Bone marrow (tissue), 2 donors: ENCODE measurements around the gene MAPK1IP1L.

ENCODE experiments used
- DNase-seq, 2 donors: peaks; one replicate each; lab custom pipeline; 2025; lab: John Stamatoyannopoulos, UW

MAPK1IP1L gene

DNA sequence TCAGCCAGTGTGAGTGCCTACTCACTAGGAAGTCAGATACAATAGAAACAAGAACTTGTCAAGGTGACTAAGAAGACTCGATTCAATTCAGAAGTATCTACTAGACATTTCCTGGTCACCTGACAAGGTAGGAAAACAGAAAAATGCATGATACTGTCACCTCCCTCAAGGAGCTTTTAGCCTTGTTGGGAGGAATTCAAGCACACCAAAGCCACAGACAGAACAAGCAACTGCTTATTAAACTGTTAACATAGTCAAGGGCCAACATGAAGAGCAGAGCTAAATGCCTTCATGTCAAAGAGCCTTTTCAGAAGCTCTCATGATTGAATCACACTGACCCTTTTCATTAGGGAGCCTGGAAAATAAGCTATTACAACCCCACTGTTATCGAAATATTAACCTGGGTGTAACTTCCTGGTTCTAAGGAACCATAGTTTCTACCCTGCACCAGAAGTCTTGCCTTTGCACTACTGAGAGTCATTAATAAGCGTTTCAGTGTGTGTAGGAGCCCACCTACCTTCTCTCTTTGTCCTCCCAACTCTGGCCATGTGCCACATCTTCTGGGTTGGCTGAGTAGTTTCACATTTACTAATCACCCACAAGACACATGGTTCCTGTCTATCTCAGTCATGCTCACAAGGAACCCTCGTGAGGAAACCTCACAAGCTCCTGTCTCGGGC is 46.6 kb downstream of the MAPK1IP1L start:
- peak in 1 of 2 donors; percentile 38 for DNase-seq

DNA sequence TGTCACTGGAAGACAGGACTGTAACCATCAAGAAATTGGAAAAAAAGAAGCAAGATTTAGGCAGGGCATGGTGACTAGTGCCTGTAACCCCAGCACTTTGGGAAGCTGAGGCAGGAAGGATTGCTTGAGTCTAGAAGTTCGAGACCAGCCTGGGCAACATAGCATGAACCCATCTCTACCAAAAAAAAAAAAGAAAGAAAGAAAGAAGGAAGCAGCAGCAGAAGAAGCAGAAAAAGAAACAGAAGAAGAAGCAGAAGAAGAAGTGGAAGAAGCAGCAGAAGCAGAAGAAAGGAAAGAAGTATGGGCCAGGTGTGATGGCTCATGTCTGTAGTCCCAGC is 47.1 kb downstream of the MAPK1IP1L start:
- no peak for DNase-seq

DNA sequence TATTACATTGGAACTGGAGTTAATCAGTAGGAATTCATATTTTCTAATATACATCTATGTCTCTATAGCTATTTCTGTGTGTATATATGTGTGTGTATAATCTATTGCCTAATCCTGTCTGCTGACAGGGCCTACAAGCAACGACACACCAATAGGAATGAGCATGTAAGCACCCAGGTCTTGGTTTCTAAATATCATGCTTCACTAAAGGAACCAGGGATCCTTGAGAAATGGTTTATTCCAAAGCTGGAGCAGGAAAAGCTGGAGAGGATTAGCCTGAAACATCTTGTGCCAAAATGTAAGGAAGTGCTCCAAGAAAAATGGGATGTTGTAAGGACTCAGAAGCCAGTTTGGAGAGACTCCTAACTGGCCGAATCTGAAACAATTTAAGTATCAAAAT is 48.3 kb downstream of the MAPK1IP1L start:
- no peak for DNase-seq

DNA sequence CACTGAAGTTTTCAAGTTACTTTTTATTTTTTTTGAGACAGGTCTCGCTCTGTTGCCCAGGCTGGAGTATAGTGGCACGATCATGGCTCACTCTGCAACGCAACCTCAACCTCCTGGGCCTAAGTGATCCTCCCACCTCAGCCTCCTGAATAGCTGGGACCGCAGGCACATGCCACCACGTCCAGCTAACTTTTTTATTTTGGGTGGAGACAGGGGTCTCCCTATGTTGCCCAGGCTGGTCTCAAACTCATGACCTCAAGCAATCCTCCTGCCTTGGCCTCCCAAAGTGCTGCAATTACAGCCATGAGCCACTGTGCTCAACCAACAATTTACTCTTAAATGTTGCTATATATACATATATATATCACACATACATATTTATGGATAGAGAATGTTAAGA is 50.3 kb downstream of the MAPK1IP1L start:
- DNase-seq, result no peak

DNA sequence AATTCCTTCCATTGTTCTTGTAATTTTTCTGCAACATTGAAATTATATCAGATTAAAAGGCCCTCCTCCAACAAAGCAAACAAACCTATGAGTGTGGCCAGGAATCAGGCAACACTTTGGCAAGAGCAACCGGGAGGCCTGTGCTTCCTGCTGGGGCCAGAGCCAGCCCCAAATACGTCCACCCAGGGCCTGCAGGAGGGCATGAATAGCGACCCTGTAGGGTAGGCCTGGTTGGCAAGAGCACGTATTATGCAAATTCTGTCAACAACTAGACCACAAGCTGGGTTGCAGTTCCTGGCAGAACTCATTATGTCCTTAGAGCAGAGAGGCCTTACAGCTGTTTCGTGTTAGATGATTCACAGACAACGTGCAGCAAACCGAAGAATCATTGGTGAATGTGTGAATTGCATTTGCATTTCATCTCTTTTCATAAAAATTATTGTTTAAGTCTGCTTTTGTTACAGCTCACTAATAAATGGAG is 50.7 kb downstream of the MAPK1IP1L start:
- DNase-seq, result peak in 1 of 2 donors; percentile 26

DNA sequence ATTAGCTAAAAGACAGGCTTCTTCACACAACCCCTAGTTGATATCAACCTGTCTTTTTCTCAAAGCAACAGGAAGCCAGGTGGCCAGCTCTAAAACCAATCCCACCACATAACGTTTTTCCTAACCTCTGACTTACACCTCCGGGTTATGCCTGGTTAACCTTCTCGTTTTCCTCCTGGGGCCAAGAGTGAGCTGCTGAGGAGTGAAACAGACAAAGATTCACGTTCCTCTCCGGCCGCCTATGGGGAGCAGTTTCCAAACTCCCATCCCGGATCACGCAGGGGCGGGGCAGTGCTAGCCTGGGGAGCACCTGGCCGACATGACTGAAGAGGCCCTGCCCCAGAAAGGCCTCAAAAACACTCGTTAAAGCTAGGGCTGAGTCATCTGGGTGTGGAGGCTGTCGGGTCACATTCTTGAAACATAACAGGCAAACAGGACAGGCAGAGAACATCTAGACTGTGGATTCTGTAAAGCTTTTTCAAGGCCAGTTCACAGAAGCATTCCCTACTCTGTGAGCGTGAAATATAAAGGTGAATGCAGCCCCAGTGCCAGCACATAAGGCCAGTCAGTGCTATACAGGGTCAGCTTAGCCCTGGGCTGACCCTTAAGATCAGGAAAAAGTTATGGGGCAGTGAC is 51.7 kb downstream of the MAPK1IP1L start:
- peak in 1 of 2 donors; percentile 17 for DNase-seq

DNA sequence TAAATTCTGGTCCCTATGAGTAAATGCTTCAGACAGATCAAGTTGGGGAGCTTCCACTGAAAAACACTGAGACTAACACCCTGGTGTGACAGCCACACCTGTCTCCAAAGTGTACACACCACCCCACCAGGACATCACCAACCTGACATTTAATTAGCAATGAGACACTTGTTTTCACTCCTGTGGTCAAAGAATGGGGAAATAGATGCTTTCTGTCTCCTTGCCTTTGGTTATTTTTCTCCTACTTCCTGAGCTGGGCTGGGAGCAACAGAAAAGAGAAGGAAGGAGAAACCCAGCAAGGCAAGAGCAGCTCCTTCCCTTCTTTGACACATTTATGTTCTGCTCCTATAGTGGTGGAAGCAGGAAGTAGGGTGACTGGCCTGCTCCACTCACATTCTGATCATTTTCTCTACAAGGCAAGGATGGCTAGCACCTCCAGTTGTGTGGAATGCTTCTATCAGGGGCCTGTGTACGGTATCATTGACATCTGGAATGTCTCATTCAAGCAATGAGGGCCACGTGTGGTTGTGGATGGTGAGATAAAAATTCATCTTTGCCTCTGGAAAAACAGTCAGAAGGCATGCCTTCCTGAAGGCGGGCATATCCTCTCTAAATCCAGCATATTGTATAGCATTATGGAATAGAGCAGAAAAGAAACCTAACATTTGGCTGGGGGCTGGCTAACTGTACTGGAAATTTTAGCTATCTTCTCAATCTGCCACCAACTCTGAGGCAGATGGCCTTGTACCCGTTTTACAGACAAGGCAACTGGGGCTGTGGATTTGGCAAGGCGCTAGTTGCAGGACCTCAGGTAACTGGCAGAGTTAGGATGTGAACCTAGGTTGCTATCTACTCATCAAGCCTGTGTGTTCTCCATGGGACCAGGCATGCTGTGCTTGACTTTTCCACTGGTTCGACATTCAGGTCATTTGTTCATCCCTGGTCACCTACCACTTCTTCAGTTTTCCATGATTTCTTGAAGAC is 52.8 kb downstream of the MAPK1IP1L start:
- DNase-seq, result no peak

DNA sequence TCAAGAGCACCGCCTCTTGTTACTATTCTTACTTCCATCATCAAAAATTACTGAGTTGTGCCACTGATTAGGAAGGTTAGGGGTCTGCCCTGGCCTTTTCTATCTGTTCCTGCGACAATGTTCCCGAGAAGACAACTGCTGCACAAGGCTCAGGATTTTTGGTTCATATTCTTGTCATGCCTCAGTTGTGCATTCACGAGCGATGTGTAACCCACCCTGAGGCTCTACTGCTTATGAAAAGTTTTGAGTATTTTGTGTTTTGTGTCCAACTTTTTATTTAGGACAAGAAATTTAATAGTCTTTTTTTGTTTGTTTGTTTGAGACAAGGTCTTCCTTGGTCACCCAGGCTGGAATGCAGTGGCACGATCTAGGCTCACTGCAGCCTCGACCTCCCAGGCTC is 54.5 kb downstream of the MAPK1IP1L start:
- no peak for DNase-seq

DNA sequence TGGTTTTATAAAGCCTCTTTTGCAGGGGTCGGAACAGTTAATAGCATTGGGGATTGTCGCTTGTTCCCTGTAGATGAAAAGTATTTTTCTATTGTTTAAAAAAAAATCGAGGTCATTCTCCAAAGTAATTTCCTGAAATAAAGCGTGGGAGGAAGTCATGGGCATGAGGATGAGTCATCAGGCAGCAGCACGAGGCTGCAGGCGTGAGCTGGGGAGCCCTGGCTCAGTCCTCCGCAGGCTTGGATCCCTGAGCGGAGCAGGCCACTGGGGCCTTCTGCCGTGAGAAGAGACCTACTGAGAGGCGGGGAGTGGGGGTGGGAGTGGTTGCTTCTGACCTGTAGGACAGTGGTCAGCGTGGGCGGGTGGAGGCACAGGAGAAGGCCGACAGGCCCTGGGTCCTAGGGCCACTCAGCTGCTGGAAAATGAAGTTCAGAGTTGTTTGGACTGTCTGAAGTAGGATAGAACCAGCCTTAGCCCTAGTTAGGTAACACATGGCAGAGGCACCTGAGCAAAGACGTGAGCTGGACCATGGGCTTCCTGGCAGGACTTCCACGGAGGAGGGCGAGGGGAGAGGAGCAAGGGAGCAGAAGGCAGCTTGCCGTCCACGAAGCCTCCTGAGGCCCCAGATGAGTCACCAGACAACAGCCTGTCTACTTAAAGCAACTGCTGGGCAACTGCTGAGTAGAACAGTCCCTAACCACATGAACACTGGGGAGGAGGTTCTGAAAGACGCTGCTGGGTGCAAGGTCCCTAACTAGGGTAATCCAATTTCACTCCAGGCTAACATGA is 56.5 kb downstream of the MAPK1IP1L start:
- DNase-seq, result peak; percentile 60 to 75

DNA sequence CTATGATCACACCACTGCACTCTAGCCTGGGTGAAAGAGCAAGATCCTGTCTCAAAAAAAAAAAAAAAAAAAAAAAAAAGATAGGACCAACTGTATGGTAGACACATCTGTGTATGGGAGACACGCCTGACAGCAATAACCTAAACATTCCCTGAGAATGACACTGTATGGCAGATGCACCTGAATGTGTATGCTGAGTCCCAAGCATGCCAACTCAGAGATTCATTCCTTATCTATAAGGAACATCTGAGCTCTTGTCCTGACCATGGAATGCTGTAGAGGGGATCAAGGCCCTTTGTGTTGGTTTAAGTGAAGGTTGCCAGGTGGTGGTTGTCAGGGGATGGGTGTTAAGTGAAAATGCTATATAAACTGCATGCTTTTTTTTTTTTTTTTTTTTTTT is 58.4 kb downstream of the MAPK1IP1L start:
- DNase-seq, result no peak

DNA sequence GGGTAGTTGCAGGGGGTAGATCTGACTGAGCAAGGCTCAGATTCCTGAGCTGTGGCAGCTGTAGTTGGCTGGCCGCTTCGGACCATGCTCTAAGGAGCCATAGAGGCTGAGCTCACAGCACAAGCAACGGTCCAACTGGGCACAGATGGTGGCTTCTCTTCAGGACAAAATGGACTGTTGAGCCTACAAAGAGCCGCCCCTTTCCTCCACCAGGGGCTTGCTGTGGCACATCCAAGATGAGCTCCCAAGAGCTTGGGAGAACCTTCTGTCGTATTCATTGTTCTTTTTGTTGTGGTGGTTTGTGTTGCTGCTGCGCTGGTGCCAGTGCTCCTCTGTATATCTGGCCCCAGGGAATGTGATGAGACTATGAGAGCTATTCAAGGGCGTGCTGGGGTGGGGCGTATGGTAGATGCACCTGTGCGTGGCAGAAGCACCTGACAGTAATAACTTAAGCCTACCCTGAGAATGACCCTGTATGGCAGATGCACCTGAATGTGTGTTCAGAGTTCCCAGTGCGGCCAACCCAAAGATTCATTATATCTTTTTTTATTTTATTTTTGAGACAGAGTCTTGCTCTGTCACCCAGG is 59.8 kb downstream of the MAPK1IP1L start:
- DNase-seq, result no peak

DNA sequence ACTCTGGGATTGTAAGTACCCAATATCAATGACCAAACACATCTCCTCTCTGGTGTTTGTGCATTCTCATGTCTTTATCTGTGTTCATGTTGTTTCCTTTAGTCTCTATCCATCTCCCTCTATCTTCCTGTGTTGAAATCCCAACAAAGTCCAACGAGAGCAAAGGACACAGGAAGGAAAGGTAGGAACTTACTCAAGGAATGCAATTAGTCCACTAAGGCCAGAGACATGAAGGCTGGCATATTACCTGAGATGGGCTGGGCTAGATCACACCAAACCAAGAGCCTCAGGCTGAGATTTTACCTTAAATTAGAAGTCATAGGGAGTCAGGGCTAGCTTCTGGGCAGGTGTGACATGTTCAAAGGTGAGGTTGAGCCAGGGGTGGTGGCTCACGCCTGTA is 63.3 kb downstream of the MAPK1IP1L start:
- DNase-seq, result no peak

DNA sequence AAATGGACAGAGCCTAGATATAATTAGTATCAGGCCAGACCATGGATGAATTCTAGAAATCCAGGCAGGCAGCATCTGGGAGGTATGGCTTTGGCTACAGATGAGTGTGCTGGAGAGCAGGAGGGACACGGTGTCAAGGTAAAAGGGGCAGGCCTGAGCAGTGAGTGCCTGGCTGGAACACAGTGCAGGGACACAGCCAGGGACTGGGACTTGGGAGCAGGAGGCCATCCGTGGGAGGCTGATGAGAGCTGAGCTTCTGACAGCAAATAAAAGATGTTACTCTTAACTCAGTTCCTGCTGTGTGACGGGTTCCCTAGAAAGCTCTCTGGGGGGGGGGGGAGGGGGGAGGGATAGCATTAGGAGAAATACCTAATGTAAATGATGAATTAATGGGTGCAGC is 64.0 kb downstream of the MAPK1IP1L start:
- DNase-seq, result no peak

DNA sequence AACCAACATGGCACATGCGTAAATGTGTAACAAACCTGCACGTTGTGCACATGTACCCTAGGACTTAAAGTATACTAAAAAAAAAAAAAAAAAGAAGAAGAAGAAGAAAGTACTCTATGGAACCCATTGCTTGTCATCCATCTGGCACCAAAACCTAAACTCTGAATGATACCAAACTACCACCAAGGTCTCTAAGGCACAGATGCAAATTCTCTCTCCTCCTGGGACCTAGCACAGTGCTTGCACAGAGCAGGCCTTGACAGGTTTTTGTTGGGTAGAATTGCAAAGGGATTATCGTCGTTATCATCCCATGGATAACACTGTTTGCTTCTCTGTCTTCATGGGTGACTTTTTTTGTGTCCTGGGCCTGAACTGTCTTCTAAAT is 64.4 kb downstream of the MAPK1IP1L start:
- no peak for DNase-seq

DNA sequence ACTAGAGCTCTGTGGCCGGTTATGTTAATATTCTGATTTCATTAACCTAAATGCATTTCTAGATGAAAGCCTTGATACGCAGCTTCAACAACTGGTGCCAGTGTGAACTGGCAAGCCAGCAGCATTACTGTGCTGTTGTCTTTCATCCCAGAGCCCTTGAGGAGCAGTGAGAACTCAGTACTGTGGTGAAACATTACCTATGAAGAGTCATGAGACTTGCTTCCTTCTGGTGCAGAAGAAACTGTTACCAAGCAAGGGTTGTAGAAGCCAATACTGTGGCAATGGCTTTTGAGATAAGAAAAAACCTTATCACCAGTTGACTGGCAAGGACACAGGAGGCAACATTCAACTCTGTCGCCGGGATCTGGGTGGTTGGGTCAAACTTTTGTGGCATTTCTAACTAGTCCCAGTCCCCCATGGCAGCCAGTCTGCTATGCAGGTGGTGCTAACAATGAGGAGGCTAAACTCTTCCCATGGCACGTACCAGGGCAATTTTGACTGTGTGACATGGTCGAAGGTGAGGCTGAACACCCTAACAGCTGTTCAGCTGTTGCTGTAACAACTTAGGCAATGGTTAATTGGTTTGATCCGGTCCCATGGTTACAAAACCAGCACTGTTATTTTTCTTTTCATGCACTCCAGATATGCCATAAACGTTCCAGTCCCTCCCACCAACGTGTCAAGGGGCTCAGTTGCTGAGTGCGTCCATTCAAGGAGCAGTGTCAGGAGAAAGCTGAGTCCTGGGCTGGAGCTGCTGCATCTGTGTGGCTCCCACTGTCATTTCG is 65.0 kb downstream of the MAPK1IP1L start:
- DNase-seq, result no peak

DNA sequence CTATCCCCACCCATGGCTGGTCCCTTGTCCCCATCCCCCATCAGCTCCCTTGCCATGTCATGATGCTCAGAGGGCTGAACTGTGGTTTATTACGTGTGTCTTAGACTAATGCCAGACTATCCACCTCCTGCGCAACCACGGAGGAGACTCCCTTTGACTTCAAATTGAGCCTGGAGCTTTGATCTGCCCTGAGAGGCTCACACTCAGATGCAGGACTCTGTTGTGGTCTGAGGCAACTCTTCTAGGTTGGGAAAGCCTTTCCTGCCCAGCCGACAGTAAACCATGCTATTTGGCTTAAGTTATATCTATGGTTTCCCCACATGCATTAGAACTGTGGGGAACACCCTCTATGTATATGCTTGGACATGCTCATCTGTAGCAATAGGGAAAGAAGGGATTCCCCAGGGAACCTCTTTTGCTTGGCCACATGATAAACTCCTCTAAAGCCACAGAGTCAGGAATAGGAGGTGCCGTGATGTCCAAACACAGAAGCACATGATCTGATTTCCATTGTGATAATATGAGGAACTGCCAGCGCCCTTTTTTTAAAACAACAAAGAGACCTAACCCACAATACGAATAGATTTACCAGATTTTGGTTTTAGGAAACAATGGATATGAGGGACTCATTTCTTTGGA is 66.5 kb downstream of the MAPK1IP1L start:
- DNase-seq, result peak in 1 of 2 donors; percentile 18

DNA sequence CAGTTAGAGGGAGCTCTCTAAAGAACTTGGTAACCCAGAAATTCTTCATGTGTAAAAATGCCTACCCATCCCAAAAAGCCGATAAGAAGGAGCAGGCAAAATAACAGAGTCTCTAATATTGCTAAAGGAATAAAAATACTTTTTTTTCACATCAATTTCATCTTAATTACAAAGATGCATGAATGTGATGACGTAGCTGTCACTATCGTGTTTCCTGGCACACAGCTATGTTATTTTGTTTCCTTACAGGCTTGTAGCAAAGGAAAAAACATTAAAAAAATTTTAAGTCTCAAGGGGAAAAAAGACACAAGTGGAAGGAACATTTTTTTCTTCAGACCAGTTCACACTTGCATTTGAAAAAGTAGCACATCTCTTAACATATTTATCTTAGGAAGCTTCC is 67.3 kb downstream of the MAPK1IP1L start:
- no peak for DNase-seq
